IMR-90 (cell line): ENCODE data around the gene PLA2G4D. TPM values are rescaled to one million over a fixed set of nuclear protein-coding genes. Genes with fewer than 3 reads are reported as not detected.

Experiments
- ATAC-seq: fragments of 200-7000 bp; cut with Tn5 transposase; 2 replicates; pipeline ENCODE4 v1.9.1; 2020; ENCODE audit warnings: low read depth, mild to moderate bottlenecking, moderate library complexity
- BruUV-seq: library from RNA; stranded (reverse); fragments of 400-500 nt; replicated peaks from 2 replicates; lab custom pipeline; 2021; lab: Mats Ljungman, UMichigan
- CTCF ChIA-PET: fragments of 300-600 bp; formaldehyde crosslinking; extraction: SDS; loops from one replicate; lab custom pipeline; 2021; ENCODE audit warnings: antibody characterized with exemption; lab: Yijun Ruan, JAX
- POLR2A ChIA-PET: fragments of 300-600 bp; sonication (Branson Sonifier 250); formaldehyde crosslinking; loops from one replicate; lab custom pipeline; 2022; ENCODE audit warnings: antibody characterized with exemption; ENCODE audit not compliant: unreplicated experiment; lab: Charles Lee
- DNase-seq: peaks from one replicate; pipeline ENCODE4 v3.0.0; 2013
- H2AFZ ChIP-seq: replicated peaks from 2 replicates; pipeline ENCODE3; 2013; ENCODE audit warnings: low read length, mild to moderate bottlenecking; ENCODE audit not compliant: poor library complexity
- H2AK5ac ChIP-seq: 2 replicates; pipeline ENCODE4 v1.6.1; 2013; ENCODE audit warnings: low read depth, low read length, inconsistent platforms
- H2AK9ac ChIP-seq: replicated peaks from 2 replicates; pipeline ENCODE3; 2013; ENCODE audit warnings: mild to moderate bottlenecking, low read depth, low read length, moderate library complexity; ENCODE audit not compliant: poor library complexity
- H2BK120ac ChIP-seq: 2 replicates; pipeline ENCODE4 v1.6.1; 2013; ENCODE audit warnings: low read depth, low read length, inconsistent platforms
- H2BK15ac ChIP-seq: 3 replicates; pipeline ENCODE4 v1.6.1; 2013; ENCODE audit warnings: low read depth, low read length, inconsistent platforms
- H2BK20ac ChIP-seq: 2 replicates; pipeline ENCODE4 v1.6.1; 2013; ENCODE audit warnings: low read depth, mild to moderate bottlenecking, inconsistent platforms, low read length, moderate library complexity
- H2BK5ac ChIP-seq: 2 replicates; pipeline ENCODE4 v1.6.1; 2013; ENCODE audit warnings: mild to moderate bottlenecking, low read depth, low read length, inconsistent platforms; ENCODE audit not compliant: poor library complexity, severe bottlenecking
- H3K14ac ChIP-seq: replicated peaks from 2 replicates; pipeline ENCODE4 v1.6.1; 2013; ENCODE audit warnings: low read depth, low read length, inconsistent platforms
- H3K18ac ChIP-seq: 2 replicates; pipeline ENCODE4 v1.6.1; 2013; ENCODE audit warnings: low read depth, low read length, control low read depth
- H3K23ac ChIP-seq: 2 replicates; pipeline ENCODE4 v1.6.1; 2013; ENCODE audit warnings: low read depth, low read length, inconsistent platforms
- H3K27ac ChIP-seq: 2 replicates; pipeline ENCODE4 v1.5.1; 2013; ENCODE audit warnings: mild to moderate bottlenecking, control low read depth, low read length; ENCODE audit not compliant: insufficient read depth
- H3K27me3 ChIP-seq: 2 replicates; pipeline ENCODE4 v1.6.1; 2013; ENCODE audit warnings: low read length; ENCODE audit not compliant: control insufficient read depth, insufficient read depth
- H3K36me3 ChIP-seq: 2 replicates; pipeline ENCODE4 v1.6.1; 2013; ENCODE audit warnings: low read length, mixed read lengths; ENCODE audit not compliant: control insufficient read depth, insufficient read depth
- H3K4ac ChIP-seq: 2 replicates; pipeline ENCODE4 v1.6.1; 2013; ENCODE audit warnings: low read depth, low read length, inconsistent platforms
- H3K4me1 ChIP-seq: 2 replicates; pipeline ENCODE4 v1.6.1; 2013; ENCODE audit warnings: low read length, mixed read lengths; ENCODE audit not compliant: control insufficient read depth, insufficient read depth
- H3K4me2 ChIP-seq: 2 replicates; pipeline ENCODE4 v1.6.1; 2013; ENCODE audit warnings: low read depth, mild to moderate bottlenecking, control low read depth, low read length, moderate library complexity
- H3K4me3 ChIP-seq: 2 replicates; pipeline ENCODE4 v1.5.1; 2013; ENCODE audit warnings: low read depth, mild to moderate bottlenecking, control low read depth, low read length, moderate library complexity; ENCODE audit not compliant: insufficient read depth
- H3K56ac ChIP-seq: 2 replicates; pipeline ENCODE4 v1.6.1; 2013; ENCODE audit warnings: low read length, inconsistent platforms; ENCODE audit not compliant: insufficient read depth; ENCODE audit errors: extremely low read depth
- H3K79me1 ChIP-seq, 2 experiments: 2 replicates each; pipeline ENCODE4 v1.6.1; 2013; ENCODE audit warnings: low read length in 2 of 2, inconsistent platforms in 1 of 2, low read depth in 1 of 2
- H3K9ac ChIP-seq: 2 replicates; pipeline ENCODE4 v1.6.1; 2013; ENCODE audit warnings: low read depth, low read length, control low read depth
- H3K9me1 ChIP-seq: 2 replicates; pipeline ENCODE4 v1.6.1; 2013; ENCODE audit warnings: low read length, inconsistent platforms; ENCODE audit not compliant: insufficient read depth
- H3K9me3 ChIP-seq: 2 replicates; pipeline ENCODE4 v1.6.1; 2013; ENCODE audit warnings: low read length; ENCODE audit not compliant: control insufficient read depth, insufficient read depth
- H4K20me1 ChIP-seq: 2 replicates; pipeline ENCODE4 v1.6.1; 2013; ENCODE audit warnings: low read length, inconsistent platforms; ENCODE audit not compliant: insufficient read depth
- H4K5ac ChIP-seq: 2 replicates; pipeline ENCODE4 v1.6.1; 2013; ENCODE audit warnings: mild to moderate bottlenecking, low read depth, low read length, control low read depth
- H4K8ac ChIP-seq, 2 experiments: 2 replicates each; pipeline ENCODE4 v1.6.1; 2013; ENCODE audit warnings: low read depth in 2 of 2, low read length in 2 of 2, control low read depth in 1 of 2, inconsistent platforms in 1 of 2
- H4K91ac ChIP-seq: 2 replicates; pipeline ENCODE4 v1.6.1; 2013; ENCODE audit warnings: low read depth, low read length, inconsistent platforms; ENCODE audit not compliant: insufficient read depth
- BHLHE40 ChIP-seq: fragments of 150-350 bp; IDR thresholded peaks from 2 replicates; pipeline ENCODE4 v1.6.1; 2016; ENCODE audit warnings: mild to moderate bottlenecking, low read depth, low read length
- CEBPB ChIP-seq: IDR thresholded peaks from 2 replicates; pipeline ENCODE4 v1.6.1; 2012; ENCODE audit warnings: low read depth, low read length, improper control_type of control experiment
- CHD1 ChIP-seq: IDR thresholded peaks from 2 replicates; pipeline ENCODE4 v1.6.1; 2012; ENCODE audit warnings: low read depth, low read length, improper control_type of control experiment
- ELK1 ChIP-seq: fragments of 150-350 bp; IDR thresholded peaks from 2 replicates; pipeline ENCODE4 v1.6.1; 2016; ENCODE audit warnings: low read depth, mild to moderate bottlenecking, low read length, moderate library complexity, borderline replicate concordance
- FOS ChIP-seq: fragments of 150-350 bp; IDR thresholded peaks from 2 replicates; pipeline ENCODE4 v1.6.1; 2016; ENCODE audit warnings: low read depth, low read length
- MAFK ChIP-seq: IDR thresholded peaks from 2 replicates; pipeline ENCODE4 v1.6.1; 2012; ENCODE audit warnings: low read depth, low read length, improper control_type of control experiment
- MAZ ChIP-seq: IDR thresholded peaks from 2 replicates; pipeline ENCODE4 v1.6.1; 2012; ENCODE audit warnings: low read depth, mild to moderate bottlenecking, low read length, improper control_type of control experiment, moderate library complexity, borderline replicate concordance
- MXI1 ChIP-seq: IDR thresholded peaks from 2 replicates; pipeline ENCODE4 v1.6.1; 2012; ENCODE audit warnings: low read depth, mild to moderate bottlenecking, low read length, moderate library complexity, borderline replicate concordance
- NFE2L2 ChIP-seq: fragments of 150-350 bp; IDR thresholded peaks from 2 replicates; pipeline ENCODE4 v1.6.1; 2016; ENCODE audit warnings: low read depth, mild to moderate bottlenecking, low read length
- POLR2A ChIP-seq: IDR thresholded peaks from 2 replicates; pipeline ENCODE4 v1.6.1; 2012; ENCODE audit warnings: mild to moderate bottlenecking, low read depth, low read length
- RAD21 ChIP-seq: IDR thresholded peaks from 2 replicates; pipeline ENCODE4 v1.6.1; 2012; ENCODE audit warnings: low read length, improper control_type of control experiment
- RCOR1 ChIP-seq: IDR thresholded peaks from 2 replicates; pipeline ENCODE4 v1.6.1; 2012; ENCODE audit warnings: mild to moderate bottlenecking, low read length, improper control_type of control experiment; ENCODE audit not compliant: insufficient replicate concordance
- RFX5 ChIP-seq: IDR thresholded peaks from 2 replicates; pipeline ENCODE4 v1.8.0; 2012; ENCODE audit warnings: low read depth, mild to moderate bottlenecking, low read length, moderate library complexity
- SMC3 ChIP-seq: fragments of 150-350 bp; IDR thresholded peaks from 2 replicates; pipeline ENCODE4 v1.6.1; 2016; ENCODE audit warnings: low read depth, mild to moderate bottlenecking, antibody characterized with exemption, low read length, moderate library complexity
- WGBS, 2 experiments: methylation state at CpG; one replicate each; pipeline versions ENCODE4 v1.1.5 to v1.1.7; 2013; ENCODE audit warnings: missing lambda C conversion rate in 2 of 2; ENCODE audit not compliant: insufficient read length in 1 of 2; ENCODE audit errors: extremely low coverage in 2 of 2; 5-methylcytosine and 5-hydroxymethylcytosine counted together
- dilution Hi-C: fragments of 300-500 bp; cut with HindIII; formaldehyde crosslinking; loops from one replicate; pipeline ENCODE4 v1.14.3; 2018; ENCODE audit warnings: low sequenced_read_pairs; ENCODE audit not compliant: unreplicated experiment
- in situ Hi-C: fragments of 300-500 bp; cut with MboI; formaldehyde crosslinking; loops from 3 replicates; pipeline ENCODE4 v1.14.3; 2019; ENCODE audit warnings: low sequenced_read_pairs, inconsistent platforms, mixed read lengths
- intact Hi-C: fragments of 100-400 bp; cut with micrococcal nuclease; formaldehyde crosslinking; loops from 2 replicates; pipeline ENCODE4 v1.10.0; 2022
- polyA plus RNA-seq, 3 experiments: library from polyadenylated mRNA; depleted of rRNA; stranded (reverse); fragments of >200 nt; gene quantifications; 2 replicates each; pipeline ENCODE4 v1.2.3, GENCODE V29; 2012; ENCODE audit warnings: low replicate concordance in 1 of 3
- total RNA-seq: library from RNA; depleted of rRNA; stranded (reverse); fragments of >200 nt; gene quantifications from 2 replicates; pipeline ENCODE4 v1.2.3, GENCODE V29; 2012
- TF ChIP-seq, protein P1 (sequence below): fragments of 150-350 bp; IDR thresholded peaks from 2 replicates; pipeline ENCODE4 v1.6.1; 2017; ENCODE audit warnings: mild to moderate bottlenecking, antibody characterized with exemption, low read length, low read depth
- TF ChIP-seq, protein P2 (sequence below): conservative IDR thresholded peaks from 2 replicates; pipeline ENCODE4 v1.5.1; 2012; ENCODE audit warnings: mild to moderate bottlenecking, low read depth, low read length, improper control_type of control experiment

The PLA2G4D gene
- total and polyA plus RNA-seq, 2 of the 4 experiments (the other 2 are of a cell fraction): not detected

- no peak for DNase-seq
- Histone ChIP-seq H3K4me3 (no peak overlapping the region), H4K20me1 (peaks cover 5% of the 10 kb centered on the region; the same call in 1 of the 2 replicates), H2AFZ (no peak overlapping the region), H2BK15ac (no peak overlapping the region), H3K4me1 (no peaks in the 10 kb centered on the region), H2BK120ac (no peak overlapping the region), H3K56ac (no peak overlapping the region), H3K27ac (no peak overlapping the region), H3K4me2 (no peak overlapping the region), H3K14ac (no peak overlapping the region), H2BK20ac (no peak overlapping the region), H3K9me1 (no peaks in the 10 kb centered on the region; the same call in 1 of the 2 replicates), H4K8ac (no peak overlapping the region), H3K4ac (no peak overlapping the region), H3K79me1 (no peaks in the 10 kb centered on the region), H3K36me3 (no peaks in the 10 kb centered on the region), H3K27me3 (peaks cover 62% of the 10 kb centered on the region), H2AK9ac (no peak overlapping the region), H2BK5ac (no peak overlapping the region), H3K23ac (no peak overlapping the region), H3K9me3 (no peaks in the 10 kb centered on the region), H3K9ac (no peak overlapping the region), H2AK5ac (no peak overlapping the region), H4K5ac (no peak overlapping the region), H3K18ac (no peak overlapping the region), H4K91ac (no peak overlapping the region)
- in situ Hi-C loops: no loop called here
- no peak for ATAC-seq
- ChIA-PET POLR2A (interaction anchor here (0.6 kb wide), 1 partner anchor 19 kb away, joined by 4 read pairs; no protein-coding TSS in a partner anchor), CTCF (no interaction called here)
- no peak for TF ChIP-seq BHLHE40
- TF ChIP-seq SMC3: no peak
- TF ChIP-seq, protein P1, sequence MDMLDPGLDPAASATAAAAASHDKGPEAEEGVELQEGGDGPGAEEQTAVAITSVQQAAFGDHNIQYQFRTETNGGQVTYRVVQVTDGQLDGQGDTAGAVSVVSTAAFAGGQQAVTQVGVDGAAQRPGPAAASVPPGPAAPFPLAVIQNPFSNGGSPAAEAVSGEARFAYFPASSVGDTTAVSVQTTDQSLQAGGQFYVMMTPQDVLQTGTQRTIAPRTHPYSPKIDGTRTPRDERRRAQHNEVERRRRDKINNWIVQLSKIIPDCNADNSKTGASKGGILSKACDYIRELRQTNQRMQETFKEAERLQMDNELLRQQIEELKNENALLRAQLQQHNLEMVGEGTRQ: no peak
- no peak for TF ChIP-seq POLR2A
- no peak for TF ChIP-seq CHD1
- no peak for TF ChIP-seq MXI1
- no peak for TF ChIP-seq MAFK
- no peak for TF ChIP-seq RCOR1
- TF ChIP-seq, protein P2, sequence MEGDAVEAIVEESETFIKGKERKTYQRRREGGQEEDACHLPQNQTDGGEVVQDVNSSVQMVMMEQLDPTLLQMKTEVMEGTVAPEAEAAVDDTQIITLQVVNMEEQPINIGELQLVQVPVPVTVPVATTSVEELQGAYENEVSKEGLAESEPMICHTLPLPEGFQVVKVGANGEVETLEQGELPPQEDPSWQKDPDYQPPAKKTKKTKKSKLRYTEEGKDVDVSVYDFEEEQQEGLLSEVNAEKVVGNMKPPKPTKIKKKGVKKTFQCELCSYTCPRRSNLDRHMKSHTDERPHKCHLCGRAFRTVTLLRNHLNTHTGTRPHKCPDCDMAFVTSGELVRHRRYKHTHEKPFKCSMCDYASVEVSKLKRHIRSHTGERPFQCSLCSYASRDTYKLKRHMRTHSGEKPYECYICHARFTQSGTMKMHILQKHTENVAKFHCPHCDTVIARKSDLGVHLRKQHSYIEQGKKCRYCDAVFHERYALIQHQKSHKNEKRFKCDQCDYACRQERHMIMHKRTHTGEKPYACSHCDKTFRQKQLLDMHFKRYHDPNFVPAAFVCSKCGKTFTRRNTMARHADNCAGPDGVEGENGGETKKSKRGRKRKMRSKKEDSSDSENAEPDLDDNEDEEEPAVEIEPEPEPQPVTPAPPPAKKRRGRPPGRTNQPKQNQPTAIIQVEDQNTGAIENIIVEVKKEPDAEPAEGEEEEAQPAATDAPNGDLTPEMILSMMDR: no peak
- TF ChIP-seq MAZ: no peak
- no peak for TF ChIP-seq CEBPB
- no peak for TF ChIP-seq RAD21
- no peak for TF ChIP-seq NFE2L2
- no peak for TF ChIP-seq ELK1
- TF ChIP-seq FOS: no peak
- TF ChIP-seq RFX5: no peak
- WGBS, 2 experiments: no CpG with 5 or more reads among the region's 2 CpGs
- intact Hi-C loops: no loop called here
- dilution Hi-C loops: no loop called here
- BruUV-seq: no TSS peak
Observed at GRCh38 chr15:42053914-42054313, 40.4 kb downstream of the PLA2G4D start.
